Kasumi-1 (cell line): ENCODE results near the gene GHRL.
"Not testable (repeated sequence)": the region's sequence is repeated elsewhere in the genome, so short reads cannot be mapped to it uniquely, and the experiment has no call there.

Experiments
- DNase-seq, 2 experiments: peaks; one replicate each; lab custom pipeline; 2025; lab: John Stamatoyannopoulos, UW

GHRL gene

DNA sequence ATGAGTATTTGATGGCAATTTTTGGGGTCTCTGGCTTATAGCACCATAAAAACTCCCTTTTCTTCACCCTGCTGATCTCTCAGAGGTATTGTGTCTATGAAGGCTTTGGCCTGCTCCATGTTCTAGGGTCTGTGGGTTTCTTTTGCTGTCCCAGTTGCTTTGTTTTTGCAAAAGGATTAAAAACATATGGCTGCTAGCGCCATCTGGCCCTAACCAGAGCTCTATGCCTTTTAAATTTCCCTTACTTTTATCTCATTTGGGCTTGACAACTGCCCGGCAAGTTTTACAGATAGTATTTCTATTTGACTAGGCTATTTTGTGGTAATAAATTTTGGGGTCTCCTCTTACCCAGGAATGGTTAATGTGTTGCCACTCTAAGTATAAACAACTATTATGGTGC is 6.4 kb upstream of the GHRL start:
- peak; percentile 5 to 23 for DNase-seq

DNA sequence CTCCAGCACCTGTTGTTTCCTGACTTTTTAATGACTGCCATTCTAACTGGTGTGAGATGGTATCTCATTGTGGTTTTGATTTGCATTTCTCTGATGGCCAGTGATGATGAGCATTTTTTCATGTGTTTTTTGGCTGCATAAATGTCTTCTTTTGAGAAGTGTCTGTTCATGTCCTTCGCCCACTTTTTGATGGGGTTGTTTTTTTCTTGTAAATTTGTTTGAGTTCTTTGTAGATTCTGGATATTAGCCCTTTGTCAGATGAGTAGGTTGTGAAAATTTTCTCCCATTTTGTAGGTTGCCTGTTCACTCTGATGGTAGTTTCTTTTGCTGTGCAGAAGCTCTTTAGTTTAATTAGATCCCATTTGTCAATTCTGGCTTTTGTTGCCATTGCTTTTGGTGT is 5.3 kb upstream of the GHRL start:
- DNase-seq: not testable (repeated sequence)

GRCh38 chr3:10294030-10294586 is 1.4 kb upstream of the GHRL start:
- DNase-seq: peak; percentile 36 to 44

DNA sequence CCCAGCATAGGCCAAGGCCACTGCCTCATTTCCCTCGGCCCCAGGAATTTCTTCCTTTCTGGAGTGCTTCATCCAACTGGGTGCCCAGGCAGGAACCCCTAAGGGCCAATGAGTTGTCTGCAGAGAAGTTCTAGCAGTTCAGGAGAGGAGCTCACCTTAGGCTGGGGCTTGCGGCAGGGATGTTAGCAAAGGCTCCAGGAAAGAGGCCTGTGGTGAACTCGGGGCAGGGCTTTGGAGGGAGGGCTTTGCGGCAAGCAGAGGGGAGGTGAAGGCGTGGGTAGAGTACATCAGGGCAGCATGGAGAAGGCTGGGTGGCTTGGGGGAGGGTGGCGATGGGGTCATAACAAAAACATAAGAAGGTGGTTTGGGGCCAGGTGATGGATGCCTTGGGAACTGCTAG is 1.1 kb downstream of the GHRL start:
- no peak for DNase-seq

- DNase-seq: no peak
Observed at GRCh38 chr3:10290481-10291176, 2.1 kb downstream of the GHRL start.

DNA sequence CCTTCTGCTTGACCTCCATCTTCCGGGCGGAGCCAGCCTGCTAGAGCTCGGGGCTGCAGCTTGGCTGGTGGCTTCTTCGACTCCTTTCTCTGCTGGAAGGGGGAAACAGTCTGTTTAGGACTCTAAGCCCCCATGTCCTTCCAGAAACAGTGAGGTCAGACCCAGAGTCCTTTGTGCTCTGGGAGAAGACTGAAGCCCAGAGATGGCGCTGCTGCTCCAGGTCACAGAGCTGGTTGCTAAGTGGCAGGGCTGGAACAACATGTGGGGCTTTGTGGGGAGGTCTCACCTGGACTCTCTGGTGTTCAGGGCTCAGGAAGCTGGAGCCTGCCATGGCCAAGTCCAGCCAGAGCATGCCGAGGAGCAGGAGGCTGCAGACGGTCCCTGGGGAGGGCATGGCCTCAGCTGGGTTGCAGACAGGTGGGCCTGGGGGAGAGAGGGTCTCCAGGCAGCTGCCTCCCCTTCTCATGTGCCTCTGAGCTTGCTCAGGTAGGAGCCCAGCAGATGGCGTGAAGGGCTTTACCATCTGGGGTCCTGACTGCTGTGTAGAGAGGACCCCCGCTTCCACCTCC is 2.9 kb downstream of the GHRL start:
- DNase-seq: no peak

DNA sequence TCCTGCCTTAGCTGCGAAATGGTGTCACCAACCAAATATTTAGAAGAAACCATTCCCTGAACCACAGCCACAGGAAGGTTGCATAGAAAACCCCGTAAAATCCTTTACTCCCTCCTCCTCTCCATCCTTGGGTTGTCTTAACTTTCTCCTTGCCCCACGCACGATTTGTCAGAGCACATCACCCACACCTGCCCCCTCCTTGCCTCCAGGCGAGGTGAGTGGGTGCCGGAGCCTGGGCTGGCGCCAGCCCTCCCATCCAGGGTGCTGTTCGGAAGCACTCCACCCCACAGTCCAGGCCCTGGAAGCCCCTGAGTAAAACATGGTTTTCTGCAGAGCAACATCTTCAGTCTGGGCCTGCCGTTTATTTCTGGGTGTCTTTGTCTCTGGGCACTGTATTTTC is 3.7 kb downstream of the GHRL start:
- no peak for DNase-seq

- no peak for DNase-seq
Observed at GRCh38 chr3:10288575-10288960, 4.2 kb downstream of the GHRL start.

- no peak for DNase-seq
Observed at GRCh38 chr3:10287936-10288574, 4.7 kb downstream of the GHRL start.

- DNase-seq: no peak
Observed at GRCh38 chr3:10286596-10287295, 6.0 kb downstream of the GHRL start.

GRCh38 chr3:10286133-10286524 is 6.6 kb downstream of the GHRL start:
- no peak for DNase-seq

DNA sequence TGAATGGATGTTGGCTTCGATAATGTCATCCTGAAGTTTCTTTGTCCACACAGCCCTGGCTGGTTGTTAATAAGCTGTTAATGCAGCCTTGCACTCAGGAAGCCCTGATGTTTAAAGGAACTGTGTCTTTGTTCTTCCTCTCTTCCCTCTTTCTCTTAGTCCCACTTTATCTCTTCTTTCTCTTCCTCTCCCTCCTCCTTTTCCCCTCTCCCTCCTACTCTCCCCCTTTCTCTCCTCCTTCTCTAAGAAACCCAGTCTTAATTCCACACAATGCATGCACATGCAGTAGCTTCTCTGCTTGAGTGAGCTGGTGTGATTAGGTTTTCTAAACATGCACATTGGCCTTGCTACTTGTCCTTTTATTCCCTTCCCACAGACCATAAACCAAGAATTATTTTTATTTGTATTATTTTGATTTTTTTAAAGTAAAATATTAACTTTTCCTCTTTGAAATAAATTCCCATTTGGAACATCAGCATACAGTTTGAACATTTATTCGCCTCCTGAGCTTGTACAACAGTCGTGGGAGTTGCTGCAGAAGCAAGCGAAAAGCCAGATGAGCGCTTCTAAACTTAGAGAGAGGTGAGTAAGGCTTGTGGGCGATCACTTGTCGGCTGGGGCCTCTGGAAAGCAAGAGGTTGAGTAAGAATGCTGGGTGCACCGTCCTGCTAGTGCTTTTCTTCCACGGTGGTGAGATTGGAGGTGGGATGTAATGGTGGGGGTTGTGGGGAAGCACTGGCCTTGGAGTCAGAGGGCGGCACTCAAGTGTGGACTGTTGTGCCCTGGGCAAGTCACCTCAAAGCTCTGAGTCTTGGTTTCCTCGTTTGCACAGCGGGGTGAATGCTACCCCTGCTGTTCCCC is 7.2 kb downstream of the GHRL start:
- DNase-seq: no peak

DNA sequence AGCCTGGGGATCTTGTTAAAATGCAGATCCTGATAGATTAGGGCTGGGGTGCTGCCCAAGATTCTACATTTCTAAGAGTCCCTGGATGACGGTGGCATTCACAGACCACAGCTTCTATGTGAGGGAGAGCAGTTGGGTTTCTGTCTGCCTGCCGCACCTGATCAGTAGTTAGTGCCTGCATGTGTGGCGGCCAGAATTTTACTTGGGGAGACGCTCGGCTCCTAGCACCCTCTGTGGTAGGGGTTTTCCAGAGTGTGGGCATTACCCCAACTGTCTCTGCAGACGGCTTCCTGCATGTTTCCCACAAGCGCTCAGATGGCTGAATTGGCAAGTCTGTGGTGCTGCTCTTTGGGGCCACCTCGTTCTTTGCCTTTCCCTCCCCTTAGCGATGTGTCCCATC is 8.3 kb downstream of the GHRL start:
- DNase-seq: no peak

DNA sequence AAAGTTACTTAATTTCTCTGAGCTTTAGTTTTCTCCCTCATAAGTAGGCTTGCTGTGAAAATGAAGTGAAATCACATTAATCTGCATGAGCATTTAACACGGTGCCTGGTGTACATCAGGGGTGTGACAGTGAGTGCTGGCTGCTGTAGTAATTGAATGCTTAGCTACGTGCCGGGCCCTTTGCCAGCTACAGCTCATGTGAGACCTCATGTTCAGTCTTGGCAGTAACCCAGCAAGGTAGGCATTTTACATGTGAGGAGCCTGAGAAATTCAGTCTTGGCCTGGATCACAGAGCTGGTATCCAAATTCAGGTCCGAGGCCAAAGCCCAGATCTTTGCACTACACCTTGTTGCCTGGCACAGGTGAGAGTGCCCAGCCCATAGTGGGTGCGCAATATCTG is 9.1 kb downstream of the GHRL start:
- no peak for DNase-seq

DNA sequence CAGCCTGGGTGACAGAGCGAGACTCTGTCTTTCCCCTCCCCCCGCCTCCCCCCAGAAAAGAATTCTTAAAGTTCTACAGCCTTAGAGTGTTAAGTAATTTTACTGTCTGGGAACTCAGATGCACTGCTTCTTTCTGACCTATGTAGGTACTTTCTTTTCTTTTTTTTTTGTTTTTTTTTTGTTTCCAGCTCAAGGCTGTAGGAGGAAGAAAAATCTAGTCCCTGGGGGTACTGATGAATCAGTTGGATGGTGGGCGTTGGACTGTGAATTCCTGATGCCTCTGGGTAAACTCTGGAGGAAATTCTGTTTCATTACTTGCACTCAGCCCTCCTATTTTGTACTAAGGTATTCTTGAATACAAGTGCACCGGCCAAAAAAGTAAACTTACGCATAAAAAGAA is 10.8 kb downstream of the GHRL start:
- DNase-seq: no peak

DNA sequence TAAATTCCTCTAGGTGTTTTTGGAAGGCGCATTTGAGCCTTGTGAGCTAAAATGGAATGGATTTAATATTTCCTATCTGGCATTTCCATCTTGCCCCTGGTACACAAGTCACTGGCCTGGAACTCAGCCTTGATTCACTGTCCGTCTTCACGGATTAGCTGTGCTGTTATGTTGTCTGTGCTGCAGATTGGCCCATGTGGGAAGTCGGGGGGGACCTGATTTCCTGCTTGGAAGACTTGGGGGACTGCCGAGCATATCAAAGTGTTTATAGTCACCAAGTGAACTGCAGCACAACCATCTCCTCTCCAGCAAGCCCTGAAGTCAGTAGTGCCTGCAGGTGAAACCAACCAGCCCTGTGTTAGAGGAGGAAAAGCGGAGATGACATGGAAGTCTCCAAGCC is 12.2 kb downstream of the GHRL start:
- DNase-seq: no peak

- DNase-seq: no peak
Observed at GRCh38 chr3:10280177-10280529, 12.6 kb downstream of the GHRL start.

- DNase-seq: no peak
Observed at GRCh38 chr3:10279384-10280176, 13.2 kb downstream of the GHRL start.

DNA sequence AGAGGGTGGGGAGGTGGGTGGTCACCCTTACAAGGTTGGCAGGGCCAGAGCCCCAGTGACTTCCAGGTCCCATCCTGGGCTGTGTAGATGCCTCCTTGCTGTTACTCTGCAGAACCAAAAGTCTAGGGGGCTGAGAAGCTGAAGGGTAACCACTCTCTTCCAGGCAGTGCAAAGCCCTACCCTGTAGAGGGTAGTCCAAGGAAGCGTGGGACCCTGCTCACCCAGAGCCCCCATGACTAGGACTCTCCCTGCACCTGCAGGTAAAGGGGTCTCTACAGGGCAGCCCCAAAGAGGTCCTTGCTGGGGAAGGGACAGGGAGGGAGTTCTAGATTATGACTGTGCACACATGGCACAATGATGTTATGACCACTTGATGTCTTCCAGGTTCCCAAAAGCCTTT is 14.2 kb downstream of the GHRL start:
- DNase-seq: no peak

GRCh38 chr3:10277115-10277625 is 15.6 kb downstream of the GHRL start:
- no peak for DNase-seq

DNA sequence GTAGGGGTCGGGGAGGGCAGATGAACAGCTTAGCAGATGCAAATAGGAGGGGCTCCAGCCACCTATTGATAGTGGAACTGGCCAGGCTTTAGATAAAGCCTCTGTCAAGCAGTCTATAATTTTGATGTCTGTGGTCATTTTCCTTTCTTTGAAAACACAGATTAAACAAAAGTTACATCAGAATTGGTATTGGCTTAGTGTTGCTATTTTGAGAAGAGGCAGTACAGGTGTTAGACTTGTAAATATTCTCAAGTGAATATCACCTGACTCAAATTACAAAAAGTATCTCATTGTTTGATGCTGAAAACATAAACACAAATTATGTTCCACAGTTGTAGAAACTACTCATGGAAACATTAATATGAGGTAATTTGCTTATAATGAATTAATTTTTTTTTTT is 18.1 kb downstream of the GHRL start:
- no peak for DNase-seq
